HG03095 (cell line): ENCODE data around the gene PSMD3.
"Not testable (repeated sequence)": the region's sequence is repeated elsewhere in the genome, so short reads cannot be mapped to it uniquely, and the experiment has no call there.

ENCODE experiments used
- ATAC-seq: cut with Tn5 transposase; IDR thresholded peaks from one replicate; pipeline ENCODE4 v1.9.1; 2021; ENCODE audit warnings: moderate library complexity; ENCODE audit not compliant: unreplicated experiment

PSMD3 gene

DNA sequence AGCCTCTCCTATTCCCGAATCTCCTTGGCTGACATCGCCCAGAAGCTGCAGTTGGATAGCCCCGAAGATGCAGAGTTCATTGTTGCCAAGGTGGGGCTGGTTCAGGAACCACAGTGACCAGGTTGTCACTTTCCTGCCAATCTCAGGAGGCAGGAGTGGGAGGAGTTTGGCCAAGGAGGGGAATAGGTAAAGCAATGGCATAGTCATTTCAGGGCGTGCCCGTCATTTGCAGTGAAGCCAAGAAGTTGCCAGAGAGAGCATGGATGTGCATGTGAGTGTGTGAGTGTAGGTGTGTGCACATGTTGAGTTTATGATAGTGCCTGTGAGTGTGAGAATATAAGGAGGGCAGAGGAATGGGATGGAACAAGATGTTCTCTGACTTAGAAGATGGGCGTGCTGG is 14.8 kb downstream of the PSMD3 start:
- ATAC-seq: no peak

GRCh38 chr17:39996162-39996561 is 15.6 kb downstream of the PSMD3 start:
- no peak for ATAC-seq

DNA sequence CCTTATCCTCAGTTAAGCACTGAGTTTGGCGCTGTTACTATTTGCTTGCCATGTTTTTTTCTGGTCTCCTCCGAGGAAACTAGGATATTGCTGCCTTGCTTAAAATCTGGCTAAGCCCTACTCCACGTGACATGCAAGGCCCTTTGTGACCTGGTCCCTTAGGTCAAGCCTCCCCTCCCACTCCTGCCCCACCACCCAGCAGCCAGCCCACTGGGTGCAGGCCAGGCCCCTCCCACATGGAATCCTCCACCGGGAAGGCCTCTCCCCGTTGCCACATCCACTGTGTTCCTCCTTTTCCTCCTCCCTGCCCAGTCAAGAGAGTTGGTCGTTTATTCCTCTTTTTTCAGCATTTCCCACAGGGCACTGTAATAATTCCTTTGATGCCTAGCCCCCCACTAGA is 16.2 kb downstream of the PSMD3 start:
- no peak for ATAC-seq

- ATAC-seq: no peak
Observed at GRCh38 chr17:39997543-39997942, 16.9 kb downstream of the PSMD3 start.

- no peak for ATAC-seq
Observed at GRCh38 chr17:39999067-39999466, 18.5 kb downstream of the PSMD3 start.

DNA sequence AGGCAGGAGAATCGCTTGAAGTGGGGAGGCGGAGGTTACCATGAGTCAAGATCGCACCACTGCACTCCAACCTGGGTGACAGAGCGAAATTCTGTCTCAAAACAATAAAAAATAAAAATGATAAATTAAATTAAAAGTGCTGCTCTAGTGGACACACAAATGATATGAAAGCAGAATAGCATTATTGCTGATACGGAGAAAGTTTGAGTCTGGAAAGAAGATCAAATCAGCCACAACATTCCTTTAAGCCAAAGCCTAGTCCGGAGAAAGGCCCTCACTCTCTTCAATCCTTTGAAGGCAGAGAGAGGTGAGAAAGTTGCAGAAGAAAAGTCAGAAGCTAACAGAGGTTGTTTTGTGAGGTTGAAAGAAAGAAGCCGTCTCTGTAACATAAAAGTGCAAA is 19.6 kb downstream of the PSMD3 start:
- no peak for ATAC-seq

DNA sequence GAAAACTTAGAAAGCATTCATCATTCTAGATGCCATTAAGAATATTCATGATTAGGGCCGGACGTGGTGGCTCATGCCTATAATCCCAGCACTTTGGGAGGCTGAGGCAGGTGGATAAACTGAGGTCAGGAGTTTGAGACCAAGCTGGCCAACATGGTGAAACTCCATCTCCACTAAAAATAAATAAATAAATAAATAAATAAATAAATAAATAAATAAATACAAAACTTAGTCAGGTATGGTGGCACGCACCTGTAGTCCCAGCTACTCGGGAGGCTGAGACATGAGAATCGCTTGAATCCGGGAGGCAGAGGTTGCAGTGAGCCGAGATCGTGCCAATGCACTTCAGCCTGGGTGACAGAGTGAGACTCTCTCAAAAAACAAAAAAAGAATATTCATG is 20.7 kb downstream of the PSMD3 start:
- ATAC-seq: not testable (repeated sequence)

GRCh38 chr17:40004072-40004471 is 23.5 kb downstream of the PSMD3 start:
- no peak for ATAC-seq

DNA sequence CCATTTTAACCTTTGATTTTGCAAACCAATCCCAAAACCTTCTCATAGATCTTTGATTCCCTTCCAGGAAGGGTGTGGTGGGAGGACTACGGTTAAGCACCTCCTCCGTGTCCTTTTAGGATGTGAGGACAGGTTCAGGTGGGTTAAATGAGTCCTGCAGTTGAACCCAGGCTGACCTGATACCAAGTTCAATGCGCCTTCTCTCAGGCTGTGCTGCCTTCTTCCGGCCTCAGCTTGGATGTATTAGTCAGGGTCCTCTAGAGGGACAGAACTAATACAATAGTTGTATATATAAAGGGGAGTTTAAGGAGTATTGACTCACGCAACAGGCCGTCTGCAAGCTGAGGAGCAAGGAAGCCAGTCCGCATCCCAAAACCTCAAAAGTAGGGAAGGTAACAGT is 24.1 kb downstream of the PSMD3 start:
- no peak for ATAC-seq

DNA sequence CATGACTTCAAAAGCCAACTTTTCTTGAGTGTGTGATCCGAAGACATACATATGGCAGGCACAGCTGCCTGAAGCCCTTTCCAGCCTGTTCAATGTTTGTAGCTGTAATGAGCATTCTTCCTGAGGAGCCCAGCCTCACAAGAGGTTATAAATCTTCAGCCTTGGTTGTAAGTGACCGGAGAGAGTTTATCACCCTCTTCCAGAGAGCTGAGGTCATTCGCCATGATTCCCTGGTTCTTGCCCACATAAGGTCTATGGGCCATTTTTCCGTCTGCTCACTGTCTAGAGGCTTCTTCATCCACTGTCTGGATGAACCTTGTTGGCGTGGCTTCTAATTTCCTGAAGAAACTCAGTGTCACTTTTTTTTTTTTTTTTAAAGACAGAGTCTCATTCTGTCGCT is 24.9 kb downstream of the PSMD3 start:
- no peak for ATAC-seq

GRCh38 chr17:40010946-40011500 is 30.4 kb downstream of the PSMD3 start:
- ATAC-seq: not testable (repeated sequence)

DNA sequence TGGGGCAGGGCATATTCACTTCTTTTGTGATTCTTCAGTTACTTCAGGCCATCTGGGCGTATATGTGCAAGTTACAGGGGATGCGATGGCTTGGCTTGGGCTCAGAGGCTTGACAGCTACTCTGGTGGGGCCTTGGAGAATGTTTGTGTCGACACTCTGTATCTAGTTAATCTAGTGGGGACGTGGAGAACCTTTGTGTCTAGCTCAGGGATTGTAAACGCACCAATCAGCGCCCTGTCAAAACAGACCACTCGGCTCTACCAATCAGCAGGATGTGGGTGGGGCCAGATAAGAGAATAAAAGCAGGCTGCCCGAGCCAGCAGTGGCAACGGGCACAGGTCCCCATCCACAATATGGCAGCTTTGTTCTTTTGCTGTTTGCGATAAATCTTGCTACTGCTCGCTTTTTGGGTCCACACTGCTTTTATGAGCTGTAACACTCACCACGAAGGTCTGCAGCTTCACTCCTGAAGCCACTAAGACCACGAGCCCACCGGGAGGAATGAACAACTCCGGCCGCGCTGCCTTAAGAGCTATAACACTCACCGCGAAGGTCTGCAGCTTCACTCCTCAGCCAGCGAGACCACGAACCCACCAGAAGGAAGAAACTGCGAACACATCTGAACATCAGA is 31.5 kb downstream of the PSMD3 start:
- not testable (repeated sequence) for ATAC-seq

GRCh38 chr17:40014375-40014980 is 33.9 kb downstream of the PSMD3 start:
- ATAC-seq: no peak

- ATAC-seq: no peak
Observed at GRCh38 chr17:40015005-40015997, 34.7 kb downstream of the PSMD3 start, which contains the start of gene CSF3. TSS of gene CSF3 (plus strand) at chr17:40015440. CDS start at chr17:40015475, 35 bp downstream.

- no peak for ATAC-seq
Observed at GRCh38 chr17:40015998-40016985, 35.7 kb downstream of the PSMD3 start.

GRCh38 chr17:40017422-40018080 is 36.9 kb downstream of the PSMD3 start:
- no peak for ATAC-seq

GRCh38 chr17:40018211-40019121 is 37.9 kb downstream of the PSMD3 start:
- no peak for ATAC-seq

GRCh38 chr17:40019140-40019991 is 38.8 kb downstream of the PSMD3 start:
- no peak for ATAC-seq
